Measurements from ENCODE around the gene B3GNT3. TPM values are rescaled to one million over a fixed set of nuclear protein-coding genes. Genes with fewer than 3 reads are reported as not detected.
A peak's percentile ranks its signal among the peaks of the same experiment; 100 is the strongest.

Gene B3GNT3
- total and polyA plus RNA-seq, 2 donors (not counting 1 experiment from before 2014, with no cell fraction given): 0.06 TPM; not detected in 1

DNA sequence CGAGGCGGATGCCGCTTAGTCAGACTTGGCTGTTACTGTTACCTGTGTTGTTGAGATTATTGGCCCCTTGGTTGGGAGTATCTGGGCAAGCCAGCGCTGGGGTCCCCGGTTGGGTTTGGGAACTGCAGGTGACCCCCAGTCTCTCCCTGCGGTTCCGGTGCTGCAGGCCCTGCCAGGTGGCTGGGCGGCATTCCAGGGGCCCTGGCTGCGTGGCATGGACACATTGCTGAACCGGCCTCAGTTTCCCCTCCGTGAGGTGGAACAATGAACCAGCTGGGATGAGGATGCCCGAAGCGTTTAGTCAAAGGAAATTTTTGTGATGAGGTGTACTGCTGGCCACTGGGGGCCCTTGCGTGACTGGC is 538 bp downstream of the B3GNT3 start:
- no peaks in the 10 kb centered on the region for H4K20me1 ChIP-seq (ENCODE audit: control insufficient read depth, insufficient read depth, low read length, poor library complexity, severe bottlenecking)
- peaks cover 0 to 12% (median 0%) of the 10 kb centered on the region in 3 donors for H3K9me3 ChIP-seq (ENCODE audit: control extremely low read depth in 1 of 3, control insufficient read depth in 2 of 3, insufficient read depth in 1 of 3, low read length in 2 of 3)
- no peaks in the 10 kb centered on the region for H3K9me3 Mint-ChIP-seq (ENCODE audit: insufficient read depth)
- intact Hi-C loops (cut with micrococcal nuclease): no loop called here
- no peak overlapping the region for H3K4me3 ChIP-seq (ENCODE audit: control extremely low read depth in 1 of 5, extremely low read depth in 1 of 5, insufficient read depth in 1 of 5, low read depth in 2 of 5, low read length in 4 of 5)
- no peaks in the 10 kb centered on the region for H3K36me3 ChIP-seq (replicated peaks in 1 of 2; ENCODE audit: control extremely low read depth in 1 of 2, control insufficient read depth in 1 of 2, extremely low read depth in 1 of 2, insufficient read depth in 2 of 2, low read length in 1 of 2)
- 56% methylated on average over 11 of the region's 14 CpGs for WGBS (ENCODE audit: insufficient coverage)
- no peaks in the 10 kb centered on the region for H3K79me2 ChIP-seq (ENCODE audit: control insufficient read depth, insufficient read depth, low read length)
- ChIA-PET POLR2A (interaction anchor here (0.6 kb wide), 1 partner anchor 32 kb away, joined by 7 read pairs; no protein-coding TSS in a partner anchor), CTCF (interaction anchor here (0.6 to 1.3 kb wide), 4 partner anchors 8 to 64 kb away, joined by 3 to 4 read pairs (median 3); partner anchors contain the start of gene RPL18A)
- no peak overlapping the region for H2AFZ ChIP-seq (ENCODE audit: insufficient read depth, low read depth, low read length, poor library complexity, severe bottlenecking)
- peaks cover 14% of the 10 kb centered on the region for H3K27me3 Mint-ChIP-seq
- peaks cover 0 to 43% (median 22%) of the 10 kb centered on the region in 4 experiments for H3K27me3 ChIP-seq (replicated peaks in 1 of 4; ENCODE audit: control extremely low read depth in 1 of 4, control insufficient read depth in 3 of 4, insufficient read depth in 4 of 4, low read length in 3 of 4)
- H3K27ac Mint-ChIP-seq: no peak overlapping the region
- no peak overlapping the region for H3K27ac ChIP-seq (ENCODE audit: low read length in 2 of 2)
- ATAC-seq (ENCODE audit: low read depth): no peak
- peak overlapping the region; percentile 57 for H3K4me2 ChIP-seq (replicated peaks; ENCODE audit: low read depth, low read length, poor library complexity, severe bottlenecking)
- peak overlapping the region; percentile 34 for H3K9ac ChIP-seq (ENCODE audit: low read length)
- DNase-seq: no peak
- H3K4me1 Mint-ChIP-seq: peaks cover 37% of the 10 kb centered on the region
- peaks cover 31 to 32% of the 10 kb centered on the region in 2 donors for H3K4me1 ChIP-seq (ENCODE audit: control insufficient read depth in 2 of 2, insufficient read depth in 2 of 2, low read length in 2 of 2)
- no peak for TF ChIP-seq EZH2 (IDR thresholded peaks at IDR 0.05; ENCODE audit: borderline replicate concordance, insufficient read depth, low read depth, low read length, poor library complexity, severe bottlenecking)
- TF ChIP-seq, protein P1, sequence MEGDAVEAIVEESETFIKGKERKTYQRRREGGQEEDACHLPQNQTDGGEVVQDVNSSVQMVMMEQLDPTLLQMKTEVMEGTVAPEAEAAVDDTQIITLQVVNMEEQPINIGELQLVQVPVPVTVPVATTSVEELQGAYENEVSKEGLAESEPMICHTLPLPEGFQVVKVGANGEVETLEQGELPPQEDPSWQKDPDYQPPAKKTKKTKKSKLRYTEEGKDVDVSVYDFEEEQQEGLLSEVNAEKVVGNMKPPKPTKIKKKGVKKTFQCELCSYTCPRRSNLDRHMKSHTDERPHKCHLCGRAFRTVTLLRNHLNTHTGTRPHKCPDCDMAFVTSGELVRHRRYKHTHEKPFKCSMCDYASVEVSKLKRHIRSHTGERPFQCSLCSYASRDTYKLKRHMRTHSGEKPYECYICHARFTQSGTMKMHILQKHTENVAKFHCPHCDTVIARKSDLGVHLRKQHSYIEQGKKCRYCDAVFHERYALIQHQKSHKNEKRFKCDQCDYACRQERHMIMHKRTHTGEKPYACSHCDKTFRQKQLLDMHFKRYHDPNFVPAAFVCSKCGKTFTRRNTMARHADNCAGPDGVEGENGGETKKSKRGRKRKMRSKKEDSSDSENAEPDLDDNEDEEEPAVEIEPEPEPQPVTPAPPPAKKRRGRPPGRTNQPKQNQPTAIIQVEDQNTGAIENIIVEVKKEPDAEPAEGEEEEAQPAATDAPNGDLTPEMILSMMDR (IDR thresholded peaks at IDR 0.05): no peak
- no peak overlapping the region for H3K4me3 Mint-ChIP-seq

DNA sequence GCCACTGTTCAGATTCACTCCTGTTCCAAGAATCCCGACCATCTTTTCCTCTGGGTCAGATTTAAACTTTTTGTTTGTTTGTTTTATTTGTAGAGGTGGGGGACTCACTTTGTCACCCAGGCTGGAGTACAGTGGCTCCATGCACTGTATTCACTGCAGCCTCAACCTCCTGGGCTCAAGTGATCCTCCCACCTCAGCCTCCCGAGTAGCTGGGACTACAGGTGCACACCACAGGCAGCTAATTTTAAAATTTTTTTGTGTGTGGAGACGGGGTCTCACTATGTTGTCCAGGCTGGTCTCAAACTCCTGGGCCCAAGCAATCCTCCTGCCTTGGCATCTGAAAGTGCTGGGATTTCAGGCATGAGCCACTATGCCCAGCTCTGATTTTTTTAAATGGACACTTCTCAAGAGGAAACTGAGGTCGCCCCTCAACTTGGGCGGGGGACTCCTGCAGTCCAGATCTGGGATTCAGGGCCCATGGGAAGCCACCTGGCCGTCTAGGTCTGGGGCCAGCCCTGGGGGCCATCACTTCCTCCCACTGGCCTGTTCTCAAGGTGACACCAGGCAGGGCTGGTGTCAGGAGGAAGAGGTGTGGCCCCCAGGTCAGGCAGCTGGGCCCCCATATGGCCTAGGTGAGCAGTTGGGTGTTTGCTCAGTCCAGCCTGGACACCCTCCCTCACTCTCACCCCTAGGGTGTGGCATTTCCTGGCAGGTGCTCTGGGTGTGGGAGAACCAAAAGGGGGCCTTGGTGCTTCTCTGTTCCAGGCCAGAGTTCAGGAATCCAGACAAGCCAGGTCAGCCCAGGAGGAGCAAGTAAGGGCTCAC is 1.3 kb downstream of the B3GNT3 start:
- DNase-seq: peak; percentile 15
- Histone ChIP-seq H3K9ac (ENCODE audit: low read length) (no peak overlapping the region), H3K4me1 (ENCODE audit: control insufficient read depth in 2 of 2, insufficient read depth in 2 of 2, low read length in 2 of 2) (peaks cover 29 to 30% of the 10 kb centered on the region in 2 donors), H3K4me3 (ENCODE audit: control extremely low read depth in 1 of 5, extremely low read depth in 1 of 5, insufficient read depth in 1 of 5, low read depth in 2 of 5, low read length in 4 of 5) (no peak overlapping the region), H3K27ac (ENCODE audit: low read length in 2 of 2) (no peak overlapping the region), H3K9me3 (ENCODE audit: control extremely low read depth in 1 of 3, control insufficient read depth in 2 of 3, insufficient read depth in 1 of 3, low read length in 2 of 3) (peaks cover 0 to 12% (median 0%) of the 10 kb centered on the region in 3 donors), H3K27me3 (replicated peaks in 1 of 4; ENCODE audit: control extremely low read depth in 1 of 4, control insufficient read depth in 3 of 4, insufficient read depth in 4 of 4, low read length in 3 of 4) (peaks cover 0 to 43% (median 22%) of the 10 kb centered on the region in 4 experiments), H4K20me1 (ENCODE audit: control insufficient read depth, insufficient read depth, low read length, poor library complexity, severe bottlenecking) (no peaks in the 10 kb centered on the region), H2AFZ (ENCODE audit: insufficient read depth, low read depth, low read length, poor library complexity, severe bottlenecking) (no peak overlapping the region), H3K79me2 (ENCODE audit: control insufficient read depth, insufficient read depth, low read length) (no peaks in the 10 kb centered on the region), H3K36me3 (replicated peaks in 1 of 2; ENCODE audit: control extremely low read depth in 1 of 2, control insufficient read depth in 1 of 2, extremely low read depth in 1 of 2, insufficient read depth in 2 of 2, low read length in 1 of 2) (no peaks in the 10 kb centered on the region), H3K4me2 (replicated peaks; ENCODE audit: low read depth, low read length, poor library complexity, severe bottlenecking) (no peak overlapping the region)
- H3K4me3 Mint-ChIP-seq: no peak overlapping the region
- intact Hi-C loops (cut with micrococcal nuclease): no loop called here
- H3K27me3 Mint-ChIP-seq: peaks cover 14% of the 10 kb centered on the region
- TF ChIP-seq, protein P1 (IDR thresholded peaks at IDR 0.05): no peak
- no peak for TF ChIP-seq EZH2 (IDR thresholded peaks at IDR 0.05; ENCODE audit: borderline replicate concordance, insufficient read depth, low read depth, low read length, poor library complexity, severe bottlenecking)
- CTCF ChIA-PET: interaction anchor here (0.6 to 1.6 kb wide), 4 partner anchors 8 to 61 kb away, joined by 3 to 4 read pairs (median 3); no protein-coding TSS in a partner anchor
- peaks cover 34% of the 10 kb centered on the region for H3K4me1 Mint-ChIP-seq
- no peak for ATAC-seq (ENCODE audit: low read depth)
- 58% methylated on average over 4 of the region's 6 CpGs for WGBS (ENCODE audit: insufficient coverage)
- H3K9me3 Mint-ChIP-seq (ENCODE audit: insufficient read depth): no peaks in the 10 kb centered on the region
- POLR2A ChIA-PET: interaction anchor here (0.6 kb wide), 1 partner anchor 33 kb away, joined by 7 read pairs; no protein-coding TSS in a partner anchor
- H3K27ac Mint-ChIP-seq: no peak overlapping the region

All from B cell (primary cell).